GM19351 (cell line): Measurements from ENCODE around the gene LYAR.

Experiments
- ATAC-seq: cut with Tn5 transposase; IDR thresholded peaks from one replicate; pipeline ENCODE4 v1.9.1; 2021; ENCODE audit warnings: mild to moderate bottlenecking, moderate library complexity; ENCODE audit not compliant: unreplicated experiment

The LYAR gene

GRCh38 chr4:4317496-4318232, 27.7 kb upstream of the LYAR start:
- no peak for ATAC-seq

GRCh38 chr4:4316150-4316495, 26.2 kb upstream of the LYAR start:
- no peak for ATAC-seq

GRCh38 chr4:4315461-4316149, 25.7 kb upstream of the LYAR start:
- ATAC-seq, result no peak

DNA sequence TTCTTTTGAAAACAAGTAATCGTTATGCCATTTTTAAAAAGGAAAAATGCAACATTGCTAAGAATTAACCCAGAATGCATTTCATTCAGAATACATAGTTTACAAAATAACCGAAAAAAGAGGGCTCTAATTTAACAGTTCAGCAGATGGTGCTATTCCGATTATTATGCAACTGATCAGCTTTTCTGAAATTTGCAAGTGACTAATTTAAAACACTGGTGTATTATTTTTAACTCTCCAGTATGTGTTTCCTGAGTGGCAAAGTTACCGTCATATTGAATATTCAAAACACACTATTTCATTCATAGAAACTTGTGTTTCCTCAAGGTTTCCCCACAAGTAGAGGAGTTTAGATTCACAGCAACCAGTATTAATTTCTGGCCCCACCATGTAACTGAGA, 21.2 kb upstream of the LYAR start:
- peak; percentile 49 for ATAC-seq

- ATAC-seq, result no peak
These were observed 19.0 kb upstream of the LYAR start for GRCh38 chr4:4308800-4309441.

- no peak for ATAC-seq
These were observed 17.0 kb upstream of the LYAR start for GRCh38 chr4:4306920-4307319.

DNA sequence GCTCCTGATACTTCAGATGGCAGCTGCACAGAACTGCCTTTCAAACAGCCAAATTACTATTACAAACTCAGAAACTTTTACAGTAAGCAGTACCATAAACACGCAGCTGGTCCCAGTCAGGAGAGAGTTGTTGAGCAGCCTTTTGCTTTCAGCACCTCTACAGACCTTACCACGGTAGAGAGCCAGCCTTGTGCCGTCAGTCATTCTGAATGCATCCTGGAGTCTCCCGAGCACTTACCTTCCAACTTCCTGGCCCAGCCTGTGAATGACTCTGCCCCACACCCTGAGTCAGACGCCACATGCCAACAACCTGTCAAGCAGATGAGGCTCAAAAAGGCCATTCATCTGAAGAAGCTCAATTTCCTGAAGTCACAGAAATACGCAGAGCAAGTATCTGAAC, 12.5 kb upstream of the LYAR start:
- ATAC-seq, result no peak

GRCh38 chr4:4302001-4302400, 12.0 kb upstream of the LYAR start:
- no peak for ATAC-seq

- no peak for ATAC-seq
These were observed 9.1 kb upstream of the LYAR start for GRCh38 chr4:4299006-4299405.

GRCh38 chr4:4296283-4296846, 6.4 kb upstream of the LYAR start:
- ATAC-seq, result no peak

GRCh38 chr4:4293279-4293678, 3.3 kb upstream of the LYAR start:
- ATAC-seq, result no peak

- peak; percentile 14 for ATAC-seq
These were observed 385 bp downstream of the LYAR start for GRCh38 chr4:4289597-4289940.

GRCh38 chr4:4289055-4289454, 899 bp downstream of the LYAR start:
- ATAC-seq, result no peak

GRCh38 chr4:4288098-4288497, 1.9 kb downstream of the LYAR start:
- ATAC-seq, result no peak

DNA sequence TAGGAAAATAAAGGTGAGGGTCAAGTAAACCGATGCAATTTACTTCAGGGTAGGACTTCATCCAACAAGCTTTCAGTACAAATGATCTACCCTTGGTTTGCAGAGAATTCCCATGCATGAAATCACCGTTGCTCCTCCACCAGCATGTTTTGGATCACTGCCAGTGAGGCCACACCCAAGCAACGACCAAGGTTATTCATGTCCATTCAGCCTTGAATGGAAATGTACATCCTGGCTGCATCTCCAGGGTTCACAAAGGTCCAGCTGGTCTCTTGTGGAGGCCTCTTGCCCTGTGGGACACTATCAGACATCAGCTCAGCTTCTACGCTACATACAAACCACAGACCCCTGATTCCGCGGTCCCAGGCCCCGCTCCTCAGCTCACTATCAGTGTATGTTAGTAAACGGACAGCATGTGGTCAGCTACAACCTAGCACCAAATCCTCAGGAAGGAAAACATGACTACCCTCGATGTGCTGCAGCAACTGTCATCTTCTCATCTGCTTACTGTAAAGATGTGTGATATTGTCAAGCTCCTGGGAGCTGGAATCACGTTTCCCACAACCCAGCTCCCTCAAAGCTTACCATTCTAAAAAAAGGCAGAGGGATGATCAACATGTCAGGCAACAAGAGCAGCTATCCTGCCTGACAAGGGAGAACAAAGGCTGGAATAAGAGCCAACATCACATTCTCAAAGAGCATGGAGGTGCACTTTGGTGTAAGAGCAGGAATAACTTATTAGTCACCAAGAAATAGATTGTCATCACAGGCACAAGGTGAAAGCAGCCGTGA, 4.9 kb downstream of the LYAR start:
- no peak for ATAC-seq

DNA sequence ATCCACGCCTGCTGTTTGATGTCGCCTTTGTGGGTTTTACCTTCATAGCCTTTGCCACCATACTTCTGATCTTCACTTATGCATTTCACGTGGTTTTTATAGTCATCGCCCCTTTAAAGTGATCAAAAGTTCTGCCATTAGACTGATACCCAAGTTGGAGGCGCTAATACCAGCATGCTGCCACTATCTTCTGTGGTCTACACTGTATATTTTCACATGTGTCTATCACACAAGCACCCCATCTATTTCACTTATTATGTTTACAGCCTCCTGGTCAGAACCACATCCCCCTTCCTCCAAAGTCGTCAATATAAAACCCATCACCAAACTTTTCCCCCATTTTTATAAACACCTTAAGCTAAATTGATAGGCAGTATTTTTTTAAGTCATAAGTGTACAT, 8.2 kb downstream of the LYAR start:
- ATAC-seq, result no peak

DNA sequence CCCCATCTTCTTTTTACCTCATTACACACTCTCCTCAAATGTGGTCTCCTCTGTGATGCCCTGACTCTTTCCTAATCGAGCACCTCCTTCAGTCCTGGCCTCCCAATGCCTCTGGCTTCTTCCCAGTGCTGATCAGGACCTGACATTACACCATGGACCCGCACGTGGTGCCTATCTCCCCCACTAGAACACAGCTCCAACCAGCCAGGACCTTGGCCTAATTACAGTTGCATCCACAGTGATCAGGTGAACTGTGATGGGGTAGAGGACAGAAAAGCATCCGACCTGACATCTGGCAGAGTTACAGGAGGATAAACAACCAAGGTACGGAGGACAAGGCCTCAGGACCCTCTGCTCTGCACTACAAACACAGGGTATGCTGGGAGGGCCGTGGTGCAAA, 12.4 kb downstream of the LYAR start:
- ATAC-seq, result no peak

DNA sequence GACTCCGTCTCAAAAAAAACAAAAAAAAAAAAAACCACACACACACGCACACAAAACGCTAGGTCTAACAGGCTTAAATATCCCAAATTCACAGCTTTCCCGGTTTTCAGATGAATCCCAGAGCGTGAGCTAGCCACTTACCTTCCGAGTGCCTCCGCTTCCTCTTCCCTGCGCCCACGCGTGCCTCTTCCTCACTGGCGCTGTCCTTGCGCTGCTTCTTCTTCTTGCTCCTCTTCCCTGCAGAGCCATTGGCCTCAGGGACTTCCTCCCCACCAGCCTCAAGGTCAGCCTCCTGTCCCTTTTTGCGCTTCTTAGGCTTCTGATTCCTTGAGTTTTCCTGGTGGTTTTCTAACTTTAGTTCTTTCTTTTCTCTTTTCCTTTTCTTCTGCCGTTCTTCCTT, 15.7 kb downstream of the LYAR start:
- ATAC-seq, result no peak

DNA sequence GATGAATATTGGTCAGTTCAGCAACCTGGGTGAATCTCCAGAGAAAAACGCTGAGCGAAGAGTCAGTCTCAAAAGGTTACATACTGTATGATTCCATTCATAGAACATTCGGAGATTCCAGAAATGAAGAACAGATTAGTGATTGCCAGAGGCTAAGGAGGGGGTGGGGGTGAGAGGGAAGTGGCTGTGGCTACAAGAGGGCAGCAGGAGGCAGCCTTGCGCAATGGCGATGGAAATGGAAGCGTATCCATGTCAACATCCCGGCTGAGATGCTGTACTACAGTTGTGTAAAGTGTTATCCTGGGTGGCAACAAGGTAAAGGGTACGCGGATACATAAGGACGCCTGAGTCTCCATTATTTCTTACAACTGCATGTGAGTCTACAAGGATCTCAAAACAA, 18.0 kb downstream of the LYAR start:
- ATAC-seq, result no peak

DNA sequence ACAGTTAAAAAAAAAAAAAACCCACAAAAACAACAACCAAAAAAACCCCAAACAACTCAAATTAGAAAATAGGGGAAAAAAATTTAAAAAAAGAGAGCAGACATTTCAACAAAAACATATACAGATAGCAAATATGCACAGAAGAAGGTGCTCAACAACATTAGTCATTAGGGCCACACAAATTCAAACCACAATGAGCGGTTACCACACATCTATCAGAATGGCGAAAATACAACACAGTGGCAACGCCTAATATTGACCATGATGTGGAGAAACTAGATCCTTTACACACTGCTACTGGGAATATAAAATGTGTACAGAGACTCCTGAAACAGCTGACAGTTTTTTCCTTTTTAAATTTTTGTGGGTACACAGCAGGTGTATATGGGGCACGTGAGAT, 19.4 kb downstream of the LYAR start:
- ATAC-seq, result no peak

GRCh38 chr4:4269856-4270255, 20.1 kb downstream of the LYAR start:
- no peak for ATAC-seq
